ENCODE data around the gene CHST10.
A peak's percentile ranks its signal among the peaks of the same experiment; 100 is the strongest.
"Not testable (repeated sequence)": the region's sequence is repeated elsewhere in the genome, so short reads cannot be mapped to it uniquely, and the experiment has no call there.

Gene CHST10, protein sequence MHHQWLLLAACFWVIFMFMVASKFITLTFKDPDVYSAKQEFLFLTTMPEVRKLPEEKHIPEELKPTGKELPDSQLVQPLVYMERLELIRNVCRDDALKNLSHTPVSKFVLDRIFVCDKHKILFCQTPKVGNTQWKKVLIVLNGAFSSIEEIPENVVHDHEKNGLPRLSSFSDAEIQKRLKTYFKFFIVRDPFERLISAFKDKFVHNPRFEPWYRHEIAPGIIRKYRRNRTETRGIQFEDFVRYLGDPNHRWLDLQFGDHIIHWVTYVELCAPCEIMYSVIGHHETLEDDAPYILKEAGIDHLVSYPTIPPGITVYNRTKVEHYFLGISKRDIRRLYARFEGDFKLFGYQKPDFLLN

DNA sequence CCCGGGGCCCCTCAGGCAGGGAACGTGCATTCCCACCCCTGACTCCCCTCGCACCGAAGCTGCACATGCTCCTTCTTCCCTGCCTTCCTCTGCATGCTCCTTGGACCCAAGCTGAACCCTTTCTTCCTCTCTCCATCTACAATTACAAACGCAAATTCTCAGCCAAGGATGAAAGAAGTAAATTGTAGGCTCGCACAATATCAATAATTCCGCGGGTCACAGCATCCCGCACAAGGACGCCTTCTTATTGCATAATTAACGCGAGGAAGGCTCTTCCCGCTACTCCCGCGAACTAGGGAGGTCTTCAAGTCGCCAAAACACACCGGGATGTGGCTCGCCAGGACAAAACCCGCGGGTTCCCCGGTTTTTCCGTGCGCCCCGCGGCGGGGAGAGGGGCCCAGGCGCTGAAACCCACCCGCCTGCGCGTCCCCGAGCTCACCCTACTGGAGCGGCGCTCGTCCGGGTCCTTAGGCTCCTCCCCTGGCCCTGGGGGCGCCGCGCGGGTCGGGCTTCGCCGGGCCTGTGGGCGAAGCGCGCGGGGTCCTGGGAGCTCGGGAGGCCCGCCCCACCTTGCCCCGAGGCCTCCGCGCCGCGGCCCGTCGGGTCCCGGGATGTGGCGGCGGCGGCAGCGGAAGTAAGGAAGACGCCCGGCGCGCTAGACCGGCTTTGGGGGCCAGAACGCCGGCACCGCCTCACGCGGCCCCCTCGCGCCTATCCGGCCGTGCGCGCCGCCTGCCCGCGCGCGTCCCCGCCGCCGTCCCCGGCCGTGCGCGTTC, at the start of gene CHST10:
CHST10 (minus strand) TSS at position 734 of the 776 bp plus-strand sequence. CDS start 10,993 bp downstream, outside the sequence.
- Mint-ChIP-seq H3K4me1 (peaks cover 20% of the 10 kb centered on the region), H3K36me3 (ENCODE audit: insufficient read depth) (peaks cover 5% of the 10 kb centered on the region), H3K9me3 (no peaks in the 10 kb centered on the region), H3K27me3 (no peaks in the 10 kb centered on the region), H3K27ac (ENCODE audit: low read depth) (peak within 1 kb of the TSS; percentile 52), H3K4me3 (peak within 1 kb of the TSS; percentile 82)
- DNase-seq (ENCODE audit: low spot score in 2 of 2), result peak in 1 of 2 donors; percentile 30
- ATAC-seq (replicated peaks; ENCODE audit: extremely low read depth, poor library complexity, severe bottlenecking), result peak; percentile 85

DNA sequence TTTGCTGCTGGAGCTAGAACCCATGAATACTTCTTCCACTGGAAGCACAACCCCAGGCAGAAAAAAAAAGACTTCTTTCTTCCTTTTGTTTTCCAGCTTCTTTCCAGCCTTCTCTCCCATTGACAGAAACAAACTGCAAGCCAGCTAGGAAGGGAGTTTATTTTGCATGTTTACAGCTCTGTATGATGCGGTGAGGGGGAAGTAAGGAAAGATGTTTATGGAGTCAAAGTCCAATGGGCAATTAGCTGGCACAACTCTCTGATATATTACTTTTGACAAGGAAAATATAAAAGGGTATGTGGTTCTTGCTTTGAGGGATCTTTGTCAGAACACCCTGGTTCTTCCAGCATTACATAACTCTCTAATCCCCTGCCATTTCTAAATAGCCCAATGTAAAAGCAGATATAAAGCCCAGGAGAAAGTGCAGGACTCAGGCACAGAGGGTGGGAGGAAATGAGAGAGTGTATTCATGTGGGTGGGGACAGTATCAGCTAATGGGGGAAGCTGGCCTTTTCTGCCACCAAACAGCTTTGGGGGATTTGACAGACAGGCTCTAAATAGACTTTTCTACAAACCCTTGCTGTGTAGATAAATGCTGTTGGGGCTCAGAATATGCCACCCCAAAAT, 43.5 kb upstream of the CHST10 start:
- Mint-ChIP-seq H3K9me3 (no peaks in the 10 kb centered on the region), H3K4me3 (no peak overlapping the region), H3K27ac (ENCODE audit: low read depth) (no peak overlapping the region), H3K36me3 (ENCODE audit: insufficient read depth) (no peaks in the 10 kb centered on the region), H3K27me3 (peaks cover 42% of the 10 kb centered on the region), H3K4me1 (no peaks in the 10 kb centered on the region)
- no peak for DNase-seq (ENCODE audit: low spot score in 2 of 2)
- no peak for ATAC-seq (replicated peaks; ENCODE audit: extremely low read depth, poor library complexity, severe bottlenecking)

DNA sequence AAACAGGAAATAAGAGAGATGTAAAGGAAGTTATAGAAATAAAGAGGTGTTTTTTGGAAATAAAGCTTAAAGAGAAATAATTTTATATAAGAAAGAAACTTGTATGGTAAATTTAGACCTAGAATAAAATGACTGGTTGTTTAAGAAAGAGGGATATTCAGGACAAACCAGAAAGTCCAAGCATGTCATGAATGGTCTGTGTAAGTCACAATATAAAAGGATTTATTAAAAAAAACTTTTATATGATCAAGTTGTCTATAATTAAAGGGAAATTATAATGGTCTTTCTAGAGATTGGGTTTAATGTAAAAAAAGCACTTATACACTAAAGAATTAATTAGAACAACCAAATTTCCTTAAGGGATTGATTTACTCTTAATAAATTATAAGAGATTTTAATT, 38.9 kb upstream of the CHST10 start:
- not testable (repeated sequence) for H3K36me3 Mint-ChIP-seq (ENCODE audit: insufficient read depth); DNase-seq (ENCODE audit: low spot score in 2 of 2); ATAC-seq (replicated peaks; ENCODE audit: extremely low read depth, poor library complexity, severe bottlenecking); H3K4me3 Mint-ChIP-seq; H3K4me1 Mint-ChIP-seq; H3K27ac Mint-ChIP-seq (ENCODE audit: low read depth); H3K9me3 Mint-ChIP-seq
- H3K27me3 Mint-ChIP-seq, result peaks cover 24% of the 10 kb centered on the region

DNA sequence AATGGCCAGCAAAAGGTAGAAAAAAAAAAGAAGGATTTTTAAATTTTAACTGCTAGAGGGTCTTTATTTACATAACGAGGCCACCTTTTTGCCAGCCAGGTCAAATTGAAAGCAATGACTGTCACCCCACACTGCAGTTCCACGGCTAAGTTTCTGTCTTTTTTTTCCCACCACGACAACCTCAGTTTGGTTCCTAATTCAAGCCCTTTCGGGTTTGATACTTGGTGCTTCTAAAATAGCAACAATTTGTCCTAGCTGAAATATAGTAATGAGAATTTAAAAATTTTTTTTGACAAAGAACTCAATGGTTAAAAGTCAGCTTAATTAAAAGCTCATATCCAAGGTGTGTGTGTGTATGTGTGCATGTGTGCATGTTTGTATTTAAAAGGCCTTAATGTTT, 36.4 kb upstream of the CHST10 start:
- Mint-ChIP-seq H3K9me3 (no peaks in the 10 kb centered on the region), H3K4me1 (no peaks in the 10 kb centered on the region), H3K36me3 (ENCODE audit: insufficient read depth) (no peaks in the 10 kb centered on the region), H3K4me3 (no peak overlapping the region), H3K27me3 (peaks cover 8% of the 10 kb centered on the region), H3K27ac (ENCODE audit: low read depth) (no peak overlapping the region)
- DNase-seq (ENCODE audit: low spot score in 2 of 2), result no peak
- ATAC-seq (replicated peaks; ENCODE audit: extremely low read depth, poor library complexity, severe bottlenecking), result no peak

DNA sequence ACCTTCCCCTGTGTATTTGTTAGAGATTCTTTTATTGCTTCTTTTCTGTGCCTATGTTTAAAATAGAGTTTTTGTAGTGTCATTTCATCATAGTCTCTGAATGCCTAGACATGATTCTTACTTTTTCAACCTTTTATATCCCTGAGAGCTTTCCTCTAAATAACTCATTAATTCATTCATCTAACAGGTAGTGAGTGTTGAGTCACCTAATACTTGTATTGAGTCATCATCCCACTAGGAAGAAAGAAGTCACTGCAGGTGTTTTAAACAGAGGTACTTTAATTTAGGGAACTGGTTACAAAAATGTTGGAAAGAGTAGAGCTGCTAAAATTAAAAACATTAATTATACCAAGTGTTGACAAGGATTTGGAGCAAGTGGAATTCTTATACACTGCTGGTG, 34.3 kb upstream of the CHST10 start:
- Mint-ChIP-seq H3K36me3 (ENCODE audit: insufficient read depth) (no peaks in the 10 kb centered on the region), H3K27ac (ENCODE audit: low read depth) (no peak overlapping the region), H3K4me3 (no peak overlapping the region), H3K9me3 (no peaks in the 10 kb centered on the region), H3K4me1 (no peaks in the 10 kb centered on the region), H3K27me3 (peaks cover 8% of the 10 kb centered on the region)
- ATAC-seq (replicated peaks; ENCODE audit: extremely low read depth, poor library complexity, severe bottlenecking) (no peak), DNase-seq (ENCODE audit: low spot score in 2 of 2) (no peak)

DNA sequence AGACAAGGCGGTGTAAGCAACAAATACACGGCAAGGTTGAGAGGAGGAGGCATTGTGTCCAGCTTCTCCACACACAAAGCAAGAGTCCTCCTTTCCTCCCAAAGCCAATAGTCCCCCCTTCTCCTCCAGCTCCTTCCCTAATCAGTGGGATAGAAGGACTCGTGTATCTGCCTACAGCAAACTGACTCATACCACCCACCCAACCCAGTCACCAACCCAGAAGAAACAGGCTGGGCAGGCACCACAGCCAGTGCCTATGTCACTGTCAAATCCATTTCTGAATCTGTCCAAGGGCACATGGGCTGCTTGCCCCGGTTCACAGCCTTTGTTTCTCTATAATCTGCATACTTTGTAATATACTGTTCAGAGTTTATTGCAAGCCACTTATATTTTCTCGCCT, 33.6 kb upstream of the CHST10 start:
- Mint-ChIP-seq H3K9me3 (no peaks in the 10 kb centered on the region), H3K27ac (ENCODE audit: low read depth) (no peak overlapping the region), H3K27me3 (peaks cover 8% of the 10 kb centered on the region), H3K36me3 (ENCODE audit: insufficient read depth) (no peaks in the 10 kb centered on the region), H3K4me1 (no peaks in the 10 kb centered on the region), H3K4me3 (no peak overlapping the region)
- ATAC-seq (replicated peaks; ENCODE audit: extremely low read depth, poor library complexity, severe bottlenecking), result no peak
- no peak for DNase-seq (ENCODE audit: low spot score in 2 of 2)

DNA sequence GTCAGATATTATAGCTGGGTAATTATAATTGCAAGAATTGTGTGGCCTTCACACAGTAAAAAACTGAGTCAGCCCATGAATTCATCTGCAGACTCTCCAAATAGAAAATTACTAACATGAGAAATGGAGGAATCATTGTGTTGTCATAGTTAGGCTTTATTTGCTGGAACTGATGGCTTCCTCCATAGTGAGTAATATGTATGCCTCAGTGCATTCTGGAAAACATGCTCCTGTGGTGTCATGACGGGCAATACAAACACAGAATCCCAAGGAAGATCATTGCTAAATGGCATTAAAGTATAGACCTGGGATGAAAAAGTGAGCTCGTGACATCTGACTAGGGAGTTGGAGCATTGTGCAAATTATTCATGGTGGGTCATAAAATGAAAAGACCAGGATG, 29.2 kb upstream of the CHST10 start:
- Mint-ChIP-seq H3K4me3 (no peak overlapping the region), H3K27ac (ENCODE audit: low read depth) (no peak overlapping the region)

DNA sequence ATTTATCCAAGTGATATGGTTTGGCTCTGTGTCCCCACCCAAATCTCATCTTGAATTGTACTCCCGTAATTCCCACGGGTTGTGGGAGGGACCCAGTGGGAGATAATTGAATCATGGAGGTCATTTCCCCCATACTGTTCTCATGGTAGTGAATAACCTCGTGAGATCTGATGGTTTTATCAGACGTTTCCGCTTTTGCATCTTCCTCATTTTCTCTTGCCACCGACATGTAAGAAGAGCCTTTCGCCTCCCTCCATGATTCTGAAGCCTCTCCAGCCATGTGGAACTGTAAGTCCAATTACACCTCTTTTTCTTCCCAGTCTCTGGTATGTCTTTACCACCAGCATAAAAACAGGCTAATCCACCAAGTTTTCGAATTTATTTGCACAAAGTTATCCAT, 20.3 kb upstream of the CHST10 start:
- Mint-ChIP-seq H3K27ac (ENCODE audit: low read depth) (no peak overlapping the region), H3K36me3 (ENCODE audit: insufficient read depth) (peaks cover 1% of the 10 kb centered on the region), H3K4me1 (no peaks in the 10 kb centered on the region), H3K4me3 (no peak overlapping the region), H3K9me3 (no peaks in the 10 kb centered on the region), H3K27me3 (peaks cover 40% of the 10 kb centered on the region)
- DNase-seq (ENCODE audit: low spot score in 2 of 2), result no peak
- no peak for ATAC-seq (replicated peaks; ENCODE audit: extremely low read depth, poor library complexity, severe bottlenecking)

More for the DNA sequence above, 29.2 kb upstream of the CHST10 start:
- H3K9me3 Mint-ChIP-seq, result no peaks in the 10 kb centered on the region
- H3K27me3 Mint-ChIP-seq, result no peaks in the 10 kb centered on the region
- H3K4me1 Mint-ChIP-seq, result no peaks in the 10 kb centered on the region
- DNase-seq (ENCODE audit: low spot score in 2 of 2), result no peak
- ATAC-seq (replicated peaks; ENCODE audit: extremely low read depth, poor library complexity, severe bottlenecking), result no peak
- no peaks in the 10 kb centered on the region for H3K36me3 Mint-ChIP-seq (ENCODE audit: insufficient read depth)

DNA sequence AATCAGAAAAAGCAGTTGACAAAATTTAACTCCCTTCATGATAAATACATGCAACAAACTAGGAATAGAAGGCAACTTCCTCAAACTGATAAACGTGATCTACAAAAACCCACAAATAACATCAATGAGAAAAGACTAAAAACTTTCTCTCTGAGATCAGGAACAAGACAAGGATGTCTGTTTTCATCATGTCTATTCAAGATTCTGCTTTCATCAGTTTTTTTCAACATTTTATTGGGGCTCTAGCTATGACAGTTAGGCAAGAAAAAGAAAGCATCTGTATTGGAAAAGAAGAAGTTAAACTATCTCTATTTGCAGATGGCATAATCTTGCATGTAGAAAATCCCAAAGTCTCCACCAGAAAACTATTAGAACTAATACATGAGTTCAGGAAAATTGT, 12.3 kb upstream of the CHST10 start:
- Mint-ChIP-seq H3K27me3 (peaks cover 46% of the 10 kb centered on the region), H3K27ac (ENCODE audit: low read depth) (no peak overlapping the region), H3K4me1 (peaks cover 5% of the 10 kb centered on the region), H3K36me3 (ENCODE audit: insufficient read depth) (no peaks in the 10 kb centered on the region), H3K4me3 (no peak overlapping the region), H3K9me3 (no peaks in the 10 kb centered on the region)
- ATAC-seq (replicated peaks; ENCODE audit: extremely low read depth, poor library complexity, severe bottlenecking) (no peak), DNase-seq (ENCODE audit: low spot score in 2 of 2) (no peak)

DNA sequence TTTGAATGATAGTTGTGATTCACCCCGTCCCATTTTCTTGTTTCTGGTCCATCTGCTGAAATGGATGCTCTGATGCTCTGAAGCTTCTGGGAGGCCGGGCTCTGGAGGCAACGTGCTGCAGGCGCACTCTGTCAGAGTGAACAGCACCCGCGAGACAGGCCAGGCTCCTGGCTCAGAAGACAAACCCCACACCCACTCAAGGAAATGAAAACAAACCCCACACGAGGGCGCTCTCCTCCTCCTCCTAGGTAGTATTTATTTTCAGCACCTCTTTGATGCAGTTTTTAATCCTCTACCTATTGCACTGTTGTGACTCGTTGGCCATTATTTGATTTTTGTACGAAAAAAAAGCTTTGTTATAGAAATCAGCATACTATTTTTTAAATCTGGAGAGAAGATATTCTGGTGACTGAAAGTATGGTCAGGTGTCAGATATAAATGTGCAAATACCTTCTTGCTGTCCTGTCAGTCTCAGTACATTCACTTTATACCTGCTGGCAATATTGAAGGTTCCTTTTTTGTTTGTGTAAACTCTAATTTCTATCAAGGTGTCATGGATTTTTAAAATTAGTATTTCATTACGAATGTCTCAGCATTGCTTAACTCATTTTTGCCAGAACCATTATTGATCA, 10.3 kb upstream of the CHST10 start:
- Mint-ChIP-seq H3K27ac (ENCODE audit: low read depth) (no peak overlapping the region), H3K9me3 (no peaks in the 10 kb centered on the region), H3K4me3 (no peak overlapping the region), H3K4me1 (peaks cover 5% of the 10 kb centered on the region), H3K27me3 (peaks cover 51% of the 10 kb centered on the region), H3K36me3 (ENCODE audit: insufficient read depth) (no peaks in the 10 kb centered on the region)
- DNase-seq (ENCODE audit: low spot score in 2 of 2), result peak; percentile 42 to 47
- ATAC-seq (replicated peaks; ENCODE audit: extremely low read depth, poor library complexity, severe bottlenecking), result peak; percentile 76

DNA sequence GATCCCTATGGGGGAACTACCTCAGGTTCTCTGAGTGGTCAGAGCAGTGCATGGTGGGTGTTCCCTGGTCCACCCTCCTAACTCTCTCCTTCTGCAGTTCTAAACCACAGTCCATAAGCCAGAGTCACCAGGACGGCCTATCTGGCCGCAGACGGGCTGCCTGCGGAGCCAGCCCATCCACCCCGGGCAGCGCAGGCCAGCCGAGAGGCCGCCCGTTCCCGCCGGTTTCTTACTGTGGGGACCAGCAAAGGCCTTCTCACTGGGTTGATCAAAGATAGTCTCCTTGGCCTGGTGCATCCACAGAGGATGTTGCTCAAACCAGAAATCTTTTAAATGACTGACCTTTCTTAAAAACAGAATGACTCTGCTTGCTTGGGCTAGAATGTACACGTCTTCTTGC, 9.6 kb upstream of the CHST10 start:
- DNase-seq (ENCODE audit: low spot score in 2 of 2), result no peak
- Mint-ChIP-seq H3K4me3 (no peak overlapping the region), H3K4me1 (peaks cover 5% of the 10 kb centered on the region), H3K27ac (ENCODE audit: low read depth) (no peak overlapping the region), H3K9me3 (no peaks in the 10 kb centered on the region), H3K27me3 (peaks cover 51% of the 10 kb centered on the region), H3K36me3 (ENCODE audit: insufficient read depth) (no peaks in the 10 kb centered on the region)
- ATAC-seq (replicated peaks; ENCODE audit: extremely low read depth, poor library complexity, severe bottlenecking), result no peak

DNA sequence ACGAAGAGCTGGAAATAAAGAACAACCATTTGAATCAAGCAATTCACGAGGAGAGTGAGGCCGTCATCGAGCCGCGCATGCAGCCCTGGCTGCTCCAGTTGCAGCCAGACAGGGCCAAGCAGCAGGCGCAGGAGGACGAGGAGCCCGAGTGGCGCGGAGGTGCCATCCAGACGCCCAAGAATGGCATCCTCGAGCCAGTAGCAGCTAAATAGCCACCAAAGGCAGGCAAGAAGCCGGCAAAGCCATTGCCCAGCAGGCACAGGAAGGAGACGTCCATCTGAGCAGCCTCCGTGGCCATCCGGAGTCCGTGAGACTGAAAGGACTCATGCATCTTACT, 8.9 kb upstream of the CHST10 start:
- no peaks in the 10 kb centered on the region for H3K36me3 Mint-ChIP-seq (ENCODE audit: insufficient read depth)
- no peak overlapping the region for H3K27ac Mint-ChIP-seq (ENCODE audit: low read depth)
- H3K4me3 Mint-ChIP-seq, result no peak overlapping the region
- no peak for ATAC-seq (replicated peaks; ENCODE audit: extremely low read depth, poor library complexity, severe bottlenecking)
- peaks cover 5% of the 10 kb centered on the region for H3K4me1 Mint-ChIP-seq
- no peak for DNase-seq (ENCODE audit: low spot score in 2 of 2)
- H3K27me3 Mint-ChIP-seq, result peaks cover 50% of the 10 kb centered on the region
- no peaks in the 10 kb centered on the region for H3K9me3 Mint-ChIP-seq
